Measurements from ENCODE around the gene PNCK.
"Not testable (repeated sequence)": the region's sequence is repeated elsewhere in the genome, so short reads cannot be mapped to it uniquely, and the experiment has no call there.

Gene PNCK

GRCh38 chrX:153685751-153686696 is 12.4 kb upstream of the PNCK start:
- FAIRE-seq (no peak), DNase-seq (ENCODE audit: insufficient read length, low spot score) (no peak)
- TF ChIP-seq POLR2A (IDR thresholded peaks at IDR 0.05; ENCODE audit: low read depth, low read length): no peak

DNA sequence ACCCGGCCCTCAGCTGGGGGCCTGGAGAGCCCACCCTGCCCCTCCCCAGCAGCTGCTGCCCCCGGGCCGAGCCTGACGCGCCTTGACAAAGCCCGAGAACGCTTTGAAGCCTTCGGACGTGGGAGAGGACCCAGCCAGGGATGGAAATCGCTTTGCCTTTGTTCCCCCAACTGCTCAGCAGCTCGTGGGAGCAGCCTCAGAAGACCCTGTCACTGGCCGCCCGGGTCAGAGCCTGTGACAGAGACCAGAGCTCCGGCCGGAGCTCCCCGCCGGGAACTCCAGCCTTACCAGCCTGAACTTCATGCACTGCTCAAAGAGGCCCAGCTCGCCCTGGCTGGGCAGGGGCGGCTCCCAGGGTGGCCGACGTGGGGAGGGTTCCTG is 11.5 kb upstream of the PNCK start:
- FAIRE-seq (no peak), DNase-seq (ENCODE audit: insufficient read length, low spot score) (no peak)
- TF ChIP-seq POLR2A (IDR thresholded peaks at IDR 0.05; ENCODE audit: low read depth, low read length): no peak

DNA sequence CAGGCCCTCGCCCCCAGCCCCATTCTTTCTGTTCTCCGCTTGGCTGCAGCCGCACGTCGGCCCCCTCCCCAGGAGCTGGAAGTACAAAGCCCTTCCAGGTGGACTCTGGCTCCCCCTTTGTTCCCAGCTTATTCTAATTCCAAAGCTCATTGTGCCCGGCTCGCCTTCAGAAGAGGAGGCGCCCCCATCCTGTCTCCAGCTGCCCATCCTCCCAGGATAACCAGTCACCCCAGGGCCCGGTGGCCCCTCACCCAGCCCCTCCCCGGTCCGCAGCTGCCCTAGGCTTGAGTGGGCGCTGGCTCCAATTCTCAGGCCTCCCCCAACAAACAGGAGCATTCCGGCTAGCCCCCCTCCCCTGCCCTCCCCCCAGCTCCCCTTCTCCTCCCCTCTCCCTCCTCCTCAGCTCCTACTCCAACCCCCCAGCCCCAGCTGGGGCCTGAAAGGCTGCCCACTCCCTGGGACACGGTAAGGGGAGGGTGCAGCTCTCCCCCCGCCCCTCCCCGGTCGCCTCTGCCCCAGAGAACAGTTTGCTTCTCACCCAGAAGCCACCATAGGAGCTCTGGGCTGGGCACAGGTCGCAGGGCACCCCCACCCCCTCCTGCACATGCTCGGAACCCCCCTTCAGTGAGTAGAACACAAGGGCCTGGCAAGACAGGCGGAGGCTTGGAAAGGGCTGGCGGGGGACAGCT is 11.0 kb upstream of the PNCK start:
- no peak for TF ChIP-seq POLR2A (IDR thresholded peaks at IDR 0.05; ENCODE audit: low read depth, low read length)
- DNase-seq (ENCODE audit: insufficient read length, low spot score) (no peak), FAIRE-seq (no peak)

- FAIRE-seq; DNase-seq (ENCODE audit: insufficient read length, low spot score): not testable (repeated sequence)
Observed at GRCh38 chrX:153683486-153683885, 9.9 kb upstream of the PNCK start.

- FAIRE-seq (no peak), DNase-seq (ENCODE audit: insufficient read length, low spot score) (no peak)
- no peak for TF ChIP-seq POLR2A (IDR thresholded peaks at IDR 0.05; ENCODE audit: low read depth, low read length)
Observed at GRCh38 chrX:153681175-153681574, 7.6 kb upstream of the PNCK start.

DNA sequence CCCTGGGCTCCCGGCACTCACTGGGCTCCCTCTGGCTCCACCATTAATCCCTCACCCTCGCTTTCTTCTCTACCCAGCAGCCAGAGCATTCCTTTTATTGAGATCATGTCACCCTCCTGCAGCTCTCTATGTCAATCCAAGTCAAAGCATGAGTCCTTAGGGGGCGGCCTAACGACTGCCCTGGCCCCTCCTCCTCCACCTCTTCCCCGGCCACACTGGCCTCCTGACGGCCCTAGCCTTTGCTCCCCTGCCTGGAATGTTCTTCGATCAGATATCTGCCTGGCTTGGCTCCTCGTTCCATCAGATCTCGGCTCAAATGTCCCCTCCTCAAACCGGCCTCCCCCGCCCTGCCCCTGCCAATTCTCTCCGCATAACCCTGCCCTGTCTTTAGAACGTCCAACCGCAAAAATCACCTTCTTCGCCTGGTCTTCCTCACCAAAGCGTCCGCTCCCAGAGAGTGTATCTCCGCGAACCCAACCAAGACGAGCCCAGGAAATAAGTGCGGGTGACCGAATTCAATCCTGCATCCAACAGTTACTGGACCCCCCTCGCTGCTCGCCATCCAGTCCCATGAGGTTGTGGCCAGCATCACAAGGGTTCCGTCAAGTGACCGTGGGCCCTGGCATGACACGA is 722 bp upstream of the PNCK start:
- FAIRE-seq: no peak
- no peak for DNase-seq (ENCODE audit: insufficient read length, low spot score)
- no peak for TF ChIP-seq POLR2A (IDR thresholded peaks at IDR 0.05; ENCODE audit: low read depth, low read length)

DNA sequence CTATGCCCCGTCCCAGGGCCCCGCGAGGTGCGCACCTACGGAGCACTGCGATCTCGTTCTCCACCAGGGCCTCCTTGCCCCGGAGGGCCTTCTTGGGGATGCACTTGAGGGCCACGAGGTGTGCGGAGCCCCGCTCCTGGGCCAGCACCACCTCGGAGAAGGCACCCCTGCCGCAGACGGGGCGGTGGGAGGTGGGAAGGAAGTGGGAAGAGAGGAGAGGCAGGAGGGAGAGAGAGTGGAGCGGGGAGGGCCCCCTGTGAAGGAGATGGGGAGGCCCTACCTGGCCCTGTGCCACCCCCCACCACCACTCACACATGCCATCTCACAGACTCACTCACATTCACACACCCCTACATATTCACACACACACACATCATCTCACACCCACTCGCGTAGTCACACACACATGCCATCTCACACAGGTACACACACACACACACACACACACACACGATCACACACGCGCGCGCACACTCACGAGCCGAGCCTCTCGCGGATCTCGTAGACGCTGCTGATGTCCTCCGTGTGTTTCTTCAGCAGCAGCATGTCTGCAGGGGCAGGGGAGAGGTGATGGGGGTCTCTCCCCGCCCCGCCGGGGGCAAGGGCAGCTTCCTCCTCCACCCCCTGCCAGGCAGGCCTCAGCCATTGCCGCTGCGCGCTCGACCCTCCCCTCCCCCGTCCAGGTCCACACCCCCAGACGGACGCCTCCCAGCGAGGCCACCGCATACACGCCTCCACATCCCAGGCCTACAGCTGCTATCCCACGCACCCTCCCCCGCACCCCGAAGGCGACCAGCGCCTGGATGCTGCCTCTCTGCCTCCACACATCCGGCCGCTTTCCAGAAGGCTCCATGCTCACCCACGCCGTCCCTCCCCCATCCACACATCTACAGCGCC is 834 bp downstream of the PNCK start:
- TF ChIP-seq POLR2A (IDR thresholded peaks at IDR 0.05; ENCODE audit: low read depth, low read length): no peak
- no peak for FAIRE-seq
- DNase-seq (ENCODE audit: insufficient read length, low spot score): no peak

DNA sequence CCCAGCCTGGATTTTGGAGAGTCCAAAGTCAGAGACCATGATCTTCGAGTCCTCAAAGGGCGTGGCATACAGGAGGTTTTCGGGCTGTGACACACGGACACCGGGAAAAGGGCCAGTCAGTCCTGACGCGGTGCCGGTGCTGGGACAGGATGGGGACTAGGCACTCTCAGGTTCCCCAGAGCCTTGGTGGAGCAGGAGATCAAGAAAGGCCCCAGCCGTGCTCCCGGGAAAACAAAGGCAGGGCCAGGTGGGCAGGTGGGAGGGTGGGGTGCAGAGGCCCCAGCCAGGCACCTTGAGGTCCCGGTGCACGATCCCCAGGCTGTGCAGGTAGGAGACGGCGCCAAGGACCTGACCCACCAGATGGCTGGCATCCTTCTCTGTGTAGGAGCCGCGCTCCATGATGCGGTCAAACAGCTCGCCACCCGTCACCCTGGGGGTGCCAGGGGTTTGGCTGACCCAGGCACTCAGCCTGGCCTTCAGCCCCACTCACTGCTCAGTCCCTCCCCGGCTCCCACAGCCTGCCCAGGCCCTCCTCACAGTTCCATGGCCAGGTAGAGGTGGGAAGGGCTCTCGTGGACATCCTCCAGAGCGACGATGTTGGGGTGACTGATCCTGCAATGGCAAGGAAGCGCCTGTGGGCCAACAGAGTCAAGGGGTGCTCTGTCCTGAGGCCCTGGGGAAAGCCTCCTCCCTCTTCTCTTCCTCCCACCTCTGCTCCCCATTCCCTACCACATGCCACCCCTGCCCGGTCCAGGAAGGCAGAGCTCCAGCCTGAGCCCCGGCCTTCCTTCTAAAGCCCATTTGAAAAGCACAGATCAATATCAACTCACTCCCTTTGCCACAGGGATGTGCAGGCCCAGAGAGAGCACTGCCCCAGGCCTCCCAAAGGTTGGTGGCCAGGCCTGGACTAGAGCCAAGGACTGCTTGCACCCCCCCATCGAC is 1.8 kb downstream of the PNCK start:
- DNase-seq (ENCODE audit: insufficient read length, low spot score) (no peak), FAIRE-seq (no peak)
- no peak for TF ChIP-seq POLR2A (IDR thresholded peaks at IDR 0.05; ENCODE audit: low read depth, low read length)

DNA sequence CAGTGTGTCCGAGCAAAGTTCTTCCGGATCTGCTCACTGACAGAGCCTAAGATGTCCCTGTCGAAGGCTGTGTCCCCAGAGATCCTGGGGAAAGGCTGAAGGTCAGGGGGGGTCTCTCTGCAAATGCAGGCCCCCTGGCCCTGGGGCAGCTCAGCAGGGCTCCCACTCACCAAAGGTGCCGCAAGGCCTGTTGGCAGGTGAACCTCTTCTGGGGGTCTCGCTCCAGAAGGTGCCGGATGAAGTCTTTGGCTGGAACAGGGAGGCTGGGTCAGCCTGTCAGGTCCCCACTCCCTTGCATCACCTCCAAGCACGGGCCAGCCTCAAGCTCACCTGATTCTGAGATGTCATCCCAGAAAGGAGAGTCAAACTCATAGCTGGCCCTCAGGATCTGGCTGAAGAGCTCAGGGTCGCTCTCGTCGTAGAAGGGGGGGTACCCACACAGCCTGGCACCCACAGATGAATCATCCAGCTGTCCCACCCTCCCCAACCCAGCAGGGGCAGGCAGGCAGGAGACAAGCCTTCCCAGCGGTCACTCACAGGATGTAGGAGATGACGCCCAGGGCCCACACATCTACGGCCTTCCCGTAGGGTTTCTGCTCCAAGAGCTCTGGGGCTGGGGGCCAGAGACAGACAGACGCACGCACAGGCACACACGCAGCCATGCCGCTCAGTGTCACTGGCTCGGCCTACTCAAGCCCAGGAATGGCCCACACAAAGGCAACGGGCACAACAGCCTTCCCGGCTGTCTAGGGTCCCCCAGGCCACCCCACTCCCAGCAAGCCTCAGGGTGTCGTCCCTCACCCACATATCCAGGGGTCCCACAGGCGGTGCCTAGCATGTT is 2.6 kb downstream of the PNCK start:
- DNase-seq (ENCODE audit: insufficient read length, low spot score): no peak
- no peak for TF ChIP-seq POLR2A (IDR thresholded peaks at IDR 0.05; ENCODE audit: low read depth, low read length)
- no peak for FAIRE-seq

GRCh38 chrX:153669901-153670731 is 3.5 kb downstream of the PNCK start:
- no peak for FAIRE-seq
- TF ChIP-seq POLR2A (IDR thresholded peaks at IDR 0.05; ENCODE audit: low read depth, low read length): no peak
- no peak for DNase-seq (ENCODE audit: insufficient read length, low spot score)

Measured in H54 (cell line).